ENCODE results near the gene PCDH9.

The PCDH9 gene

DNA sequence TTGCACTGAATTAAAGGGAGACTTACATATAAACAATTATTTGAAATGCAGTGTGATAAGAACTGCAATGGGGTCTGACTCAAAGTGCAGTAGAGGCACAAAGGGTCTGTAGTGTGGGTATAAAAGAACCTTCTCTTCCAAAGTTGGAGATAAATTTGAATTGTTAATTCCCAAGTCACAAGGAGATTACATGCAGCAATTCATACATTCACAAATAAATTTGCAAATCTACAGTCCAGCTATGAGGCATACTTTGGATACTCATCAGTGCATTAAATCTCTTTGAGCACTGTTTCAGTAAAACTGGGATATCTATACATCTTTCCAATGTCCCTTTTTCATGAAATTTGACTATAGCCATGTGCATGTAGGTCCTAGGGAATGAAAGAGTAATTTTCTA is 799.4 kb downstream of the PCDH9 start:
- Histone ChIP-seq H3K4me3 (ENCODE audit: low read depth, low read length) (no peak overlapping the region), H3K9me3 (ENCODE audit: control insufficient read depth, insufficient read depth, low read length) (no peaks in the 10 kb centered on the region), H3K36me3 (ENCODE audit: control insufficient read depth, insufficient read depth, low read length) (no peaks in the 10 kb centered on the region), H3K27me3 (ENCODE audit: control insufficient read depth, insufficient read depth, low read length) (no peaks in the 10 kb centered on the region), H3K4me1 (ENCODE audit: control insufficient read depth, insufficient read depth, low read length) (no peaks in the 10 kb centered on the region), H3K9ac (ENCODE audit: low read depth, low read length) (no peak overlapping the region)

DNA sequence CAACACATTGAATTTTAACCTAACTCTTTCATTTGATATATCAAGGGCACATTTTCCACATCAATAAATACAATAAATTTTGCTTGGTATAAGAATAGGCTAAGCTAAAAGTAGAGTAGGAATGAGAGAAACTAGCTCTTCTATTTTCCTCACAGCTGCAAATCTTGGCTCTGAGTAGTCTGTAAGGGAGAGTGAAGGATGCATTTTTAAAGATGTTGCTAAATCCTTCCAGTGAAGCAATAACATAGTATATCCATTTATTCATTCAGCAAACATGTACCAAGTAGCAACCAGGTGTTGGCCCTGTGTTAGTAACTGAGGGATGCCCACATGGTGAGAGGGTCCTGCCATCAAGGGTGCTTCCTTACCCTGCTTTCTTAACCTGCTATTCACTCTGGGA is 799.9 kb downstream of the PCDH9 start:
- Histone ChIP-seq H3K9me3 (ENCODE audit: control insufficient read depth, insufficient read depth, low read length) (no peaks in the 10 kb centered on the region), H3K36me3 (ENCODE audit: control insufficient read depth, insufficient read depth, low read length) (no peaks in the 10 kb centered on the region), H3K9ac (ENCODE audit: low read depth, low read length) (no peak overlapping the region), H3K4me1 (ENCODE audit: control insufficient read depth, insufficient read depth, low read length) (no peaks in the 10 kb centered on the region), H3K4me3 (ENCODE audit: low read depth, low read length) (no peak overlapping the region), H3K27me3 (ENCODE audit: control insufficient read depth, insufficient read depth, low read length) (no peaks in the 10 kb centered on the region)

DNA sequence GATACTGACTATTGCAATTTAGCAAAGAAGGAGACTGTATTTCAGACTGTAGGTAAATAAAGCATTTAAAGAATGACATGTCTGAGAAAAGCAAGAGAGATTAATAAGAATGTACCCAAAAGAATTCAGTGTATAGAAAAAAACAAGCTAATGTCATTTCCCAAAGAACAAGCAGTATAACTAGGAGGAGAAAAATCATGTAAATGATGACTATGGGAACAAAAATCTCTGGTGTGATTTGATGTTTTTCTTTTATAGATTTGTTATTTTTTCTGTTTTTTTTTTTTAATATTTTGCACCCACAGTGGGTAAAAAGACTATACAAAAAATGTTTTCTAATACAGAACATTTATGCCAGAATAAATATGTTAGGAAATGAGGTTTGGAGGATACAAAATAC is 801.0 kb downstream of the PCDH9 start:
- no peaks in the 10 kb centered on the region for H3K9me3 ChIP-seq (ENCODE audit: control insufficient read depth, insufficient read depth, low read length)
- no peak overlapping the region for H3K9ac ChIP-seq (ENCODE audit: low read depth, low read length)
- H3K4me3 ChIP-seq (ENCODE audit: low read depth, low read length): no peak overlapping the region
- no peaks in the 10 kb centered on the region for H3K27me3 ChIP-seq (ENCODE audit: control insufficient read depth, insufficient read depth, low read length)
- H3K4me1 ChIP-seq (ENCODE audit: control insufficient read depth, insufficient read depth, low read length): no peaks in the 10 kb centered on the region
- H3K36me3 ChIP-seq (ENCODE audit: control insufficient read depth, insufficient read depth, low read length): no peaks in the 10 kb centered on the region

DNA sequence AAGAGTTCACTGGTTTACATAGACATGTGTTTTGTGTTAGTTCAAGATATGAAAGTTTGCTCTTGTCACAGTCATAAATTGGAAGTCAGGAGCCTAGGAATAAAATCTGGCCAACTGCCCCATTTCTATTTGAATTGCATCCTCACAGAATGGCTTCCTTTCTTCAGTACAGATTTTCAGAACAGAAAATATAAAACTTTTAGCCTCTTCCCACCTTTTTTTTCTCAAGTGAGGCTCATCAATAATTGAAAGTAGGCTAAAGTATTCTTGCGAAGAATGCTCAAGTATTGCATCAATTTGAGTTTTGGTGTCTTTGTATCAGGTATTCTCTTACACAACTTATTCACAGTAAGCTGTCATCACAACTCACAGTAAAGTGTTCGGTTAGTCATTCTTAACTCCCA is 802.7 kb downstream of the PCDH9 start:
- no peak overlapping the region for H3K9ac ChIP-seq (ENCODE audit: low read depth, low read length)
- H3K9me3 ChIP-seq (ENCODE audit: control insufficient read depth, insufficient read depth, low read length): no peaks in the 10 kb centered on the region
- H3K36me3 ChIP-seq (ENCODE audit: control insufficient read depth, insufficient read depth, low read length): no peaks in the 10 kb centered on the region
- no peaks in the 10 kb centered on the region for H3K4me1 ChIP-seq (ENCODE audit: control insufficient read depth, insufficient read depth, low read length)
- no peaks in the 10 kb centered on the region for H3K27me3 ChIP-seq (ENCODE audit: control insufficient read depth, insufficient read depth, low read length)
- no peak overlapping the region for H3K4me3 ChIP-seq (ENCODE audit: low read depth, low read length)

DNA sequence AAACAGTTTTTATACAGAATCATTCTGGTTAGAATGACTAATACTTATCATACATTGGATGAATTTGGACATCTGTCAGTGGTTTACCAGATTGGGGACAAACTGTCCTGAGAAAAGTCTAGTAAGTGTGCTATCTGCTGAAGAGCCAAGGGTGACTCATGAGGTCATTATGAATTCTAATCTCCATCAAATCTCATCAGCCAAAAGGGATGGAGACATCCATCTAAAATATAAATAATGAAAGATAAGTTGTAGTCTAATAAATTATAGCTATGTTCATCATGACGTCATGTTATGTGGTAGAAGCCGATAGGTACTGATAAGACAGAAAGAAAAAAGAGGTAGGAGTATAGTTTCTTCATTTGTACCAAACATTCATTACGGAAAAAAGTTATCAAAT is 804.4 kb downstream of the PCDH9 start:
- no peaks in the 10 kb centered on the region for H3K27me3 ChIP-seq (ENCODE audit: control insufficient read depth, insufficient read depth, low read length)
- H3K36me3 ChIP-seq (ENCODE audit: control insufficient read depth, insufficient read depth, low read length): no peaks in the 10 kb centered on the region
- no peaks in the 10 kb centered on the region for H3K4me1 ChIP-seq (ENCODE audit: control insufficient read depth, insufficient read depth, low read length)
- H3K4me3 ChIP-seq (ENCODE audit: low read depth, low read length): no peak overlapping the region
- no peaks in the 10 kb centered on the region for H3K9me3 ChIP-seq (ENCODE audit: control insufficient read depth, insufficient read depth, low read length)
- no peak overlapping the region for H3K9ac ChIP-seq (ENCODE audit: low read depth, low read length)

DNA sequence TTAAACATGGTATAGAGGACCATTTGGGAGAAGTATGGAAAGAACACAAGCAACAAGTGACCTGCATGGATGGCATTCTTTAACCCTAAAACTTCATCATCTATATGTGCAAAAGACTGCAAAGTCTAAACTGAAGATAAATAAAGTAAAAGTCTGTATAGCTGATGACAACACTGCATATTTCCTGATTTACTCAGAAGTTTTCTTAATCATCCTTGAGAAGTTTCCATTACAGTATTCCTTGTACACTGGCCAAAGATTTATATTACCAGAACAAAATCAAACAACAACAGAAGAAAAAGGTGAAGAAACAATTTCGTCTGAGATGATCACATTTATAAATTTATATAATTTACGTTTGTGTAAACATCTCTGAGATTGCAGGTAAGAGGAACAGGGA is 805.7 kb downstream of the PCDH9 start:
- H3K4me1 ChIP-seq (ENCODE audit: control insufficient read depth, insufficient read depth, low read length): no peaks in the 10 kb centered on the region
- no peaks in the 10 kb centered on the region for H3K36me3 ChIP-seq (ENCODE audit: control insufficient read depth, insufficient read depth, low read length)
- no peaks in the 10 kb centered on the region for H3K9me3 ChIP-seq (ENCODE audit: control insufficient read depth, insufficient read depth, low read length)
- H3K4me3 ChIP-seq (ENCODE audit: low read depth, low read length): no peak overlapping the region
- no peak overlapping the region for H3K9ac ChIP-seq (ENCODE audit: low read depth, low read length)
- no peaks in the 10 kb centered on the region for H3K27me3 ChIP-seq (ENCODE audit: control insufficient read depth, insufficient read depth, low read length)

DNA sequence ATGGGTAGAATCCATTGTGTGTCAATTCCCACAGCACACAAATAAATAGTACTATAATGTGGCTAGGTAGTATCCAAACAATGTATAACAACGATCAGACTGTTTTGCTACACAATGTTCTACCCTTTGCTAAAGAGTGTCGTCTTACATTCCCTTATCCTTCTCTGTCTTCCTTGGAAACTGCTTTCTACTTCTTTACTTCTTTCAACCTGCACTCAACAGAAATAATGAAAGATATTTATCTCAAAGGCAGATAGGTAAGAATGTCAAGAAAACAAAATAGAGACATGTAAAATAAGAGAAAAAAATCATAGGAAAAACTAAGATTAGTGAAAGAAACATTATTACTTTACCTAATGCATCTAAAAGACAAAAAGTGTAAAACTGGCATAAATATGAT is 814.7 kb downstream of the PCDH9 start:
- H3K4me3 ChIP-seq (ENCODE audit: low read depth, low read length): no peak overlapping the region
- H3K36me3 ChIP-seq (ENCODE audit: control insufficient read depth, insufficient read depth, low read length): no peaks in the 10 kb centered on the region
- H3K4me1 ChIP-seq (ENCODE audit: control insufficient read depth, insufficient read depth, low read length): no peaks in the 10 kb centered on the region
- H3K9me3 ChIP-seq (ENCODE audit: control insufficient read depth, insufficient read depth, low read length): no peaks in the 10 kb centered on the region
- no peak overlapping the region for H3K9ac ChIP-seq (ENCODE audit: low read depth, low read length)
- no peaks in the 10 kb centered on the region for H3K27me3 ChIP-seq (ENCODE audit: control insufficient read depth, insufficient read depth, low read length)

DNA sequence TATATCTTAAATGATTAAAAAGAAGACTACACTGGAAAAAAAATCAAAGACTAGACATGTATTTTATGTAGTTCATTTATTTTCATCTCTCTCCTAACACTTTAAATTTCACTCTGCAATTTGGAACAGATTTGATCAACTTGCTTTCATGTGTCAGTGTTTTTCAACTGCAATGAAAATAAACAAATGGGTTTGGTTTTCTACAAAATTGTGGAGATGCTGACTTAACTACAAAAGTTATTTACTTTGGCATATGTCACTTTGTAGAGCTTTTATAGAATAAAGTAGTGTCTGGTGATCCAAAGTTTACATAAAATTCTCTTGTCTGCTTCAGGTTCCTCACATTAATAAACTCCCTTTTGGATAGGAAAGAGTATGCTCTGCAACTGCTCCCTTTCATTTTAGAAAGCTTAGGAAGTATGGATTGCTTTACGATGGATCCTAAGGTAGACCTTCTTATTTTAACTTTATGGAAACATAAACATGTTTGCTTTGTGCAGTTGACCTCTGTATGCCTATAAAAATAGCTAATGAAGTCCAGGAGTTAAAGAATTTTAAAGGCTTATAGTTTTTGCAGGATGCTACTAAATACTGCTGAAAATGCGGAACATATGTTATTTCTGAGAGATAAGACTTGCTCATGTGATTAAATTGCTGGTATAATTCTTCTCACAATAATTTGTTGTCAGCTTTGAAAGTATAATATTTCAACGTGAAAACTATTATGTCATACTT is 815.9 kb downstream of the PCDH9 start:
- H3K4me3 ChIP-seq (ENCODE audit: low read depth, low read length): no peak overlapping the region
- no peaks in the 10 kb centered on the region for H3K9me3 ChIP-seq (ENCODE audit: control insufficient read depth, insufficient read depth, low read length)
- H3K27me3 ChIP-seq (ENCODE audit: control insufficient read depth, insufficient read depth, low read length): no peaks in the 10 kb centered on the region

DNA sequence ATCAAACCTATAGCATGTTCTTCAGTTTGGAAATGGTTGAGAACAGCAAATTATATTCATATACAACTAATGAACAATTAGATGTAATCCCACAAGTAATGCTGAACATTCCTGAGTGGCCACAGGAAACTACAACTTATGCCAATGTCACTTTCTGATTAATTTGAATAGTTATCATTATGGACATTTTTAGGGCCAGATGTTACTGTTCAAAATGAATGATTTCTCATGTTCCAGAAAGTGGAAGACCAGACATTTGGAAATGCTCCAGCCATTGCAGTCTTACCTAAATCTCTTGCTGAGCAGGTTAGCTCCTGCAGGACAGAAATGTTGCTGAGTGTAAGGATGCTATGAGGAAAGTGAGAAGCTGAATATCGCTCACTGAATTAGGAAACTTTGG is 819.8 kb downstream of the PCDH9 start:
- Histone ChIP-seq H3K36me3 (ENCODE audit: control insufficient read depth, insufficient read depth, low read length) (no peaks in the 10 kb centered on the region), H3K27me3 (ENCODE audit: control insufficient read depth, insufficient read depth, low read length) (no peaks in the 10 kb centered on the region), H3K4me3 (ENCODE audit: low read depth, low read length) (no peak overlapping the region), H3K4me1 (ENCODE audit: control insufficient read depth, insufficient read depth, low read length) (peaks cover 8% of the 10 kb centered on the region), H3K9ac (ENCODE audit: low read depth, low read length) (no peak overlapping the region), H3K9me3 (ENCODE audit: control insufficient read depth, insufficient read depth, low read length) (no peaks in the 10 kb centered on the region)

More for the DNA sequence above, 815.9 kb downstream of the PCDH9 start:
- Histone ChIP-seq H3K9ac (ENCODE audit: low read depth, low read length) (no peak overlapping the region), H3K4me1 (ENCODE audit: control insufficient read depth, insufficient read depth, low read length) (peaks cover 4% of the 10 kb centered on the region), H3K36me3 (ENCODE audit: control insufficient read depth, insufficient read depth, low read length) (no peaks in the 10 kb centered on the region)

DNA sequence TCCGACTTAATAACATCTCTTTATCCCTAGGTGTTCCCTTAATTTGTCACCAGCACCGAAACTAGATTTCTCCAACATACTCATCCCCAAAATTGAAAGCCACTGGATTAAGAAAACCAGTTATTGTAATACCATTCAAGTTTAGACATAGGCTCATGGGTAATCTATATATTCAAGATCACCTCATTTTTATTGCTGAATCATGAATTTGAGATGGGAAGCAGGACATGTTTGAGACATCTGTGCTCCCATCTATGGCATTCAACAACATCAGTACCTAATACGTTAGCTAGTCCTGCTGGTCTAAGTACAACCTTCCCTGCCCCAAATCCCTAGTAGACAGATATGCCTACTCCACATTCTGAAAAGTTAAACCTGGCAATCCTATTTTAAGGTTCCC is 820.6 kb downstream of the PCDH9 start:
- no peaks in the 10 kb centered on the region for H3K36me3 ChIP-seq (ENCODE audit: control insufficient read depth, insufficient read depth, low read length)
- H3K4me1 ChIP-seq (ENCODE audit: control insufficient read depth, insufficient read depth, low read length): peaks cover 8% of the 10 kb centered on the region
- H3K4me3 ChIP-seq (ENCODE audit: low read depth, low read length): no peak overlapping the region
- no peak overlapping the region for H3K9ac ChIP-seq (ENCODE audit: low read depth, low read length)
- no peaks in the 10 kb centered on the region for H3K9me3 ChIP-seq (ENCODE audit: control insufficient read depth, insufficient read depth, low read length)
- no peaks in the 10 kb centered on the region for H3K27me3 ChIP-seq (ENCODE audit: control insufficient read depth, insufficient read depth, low read length)

DNA sequence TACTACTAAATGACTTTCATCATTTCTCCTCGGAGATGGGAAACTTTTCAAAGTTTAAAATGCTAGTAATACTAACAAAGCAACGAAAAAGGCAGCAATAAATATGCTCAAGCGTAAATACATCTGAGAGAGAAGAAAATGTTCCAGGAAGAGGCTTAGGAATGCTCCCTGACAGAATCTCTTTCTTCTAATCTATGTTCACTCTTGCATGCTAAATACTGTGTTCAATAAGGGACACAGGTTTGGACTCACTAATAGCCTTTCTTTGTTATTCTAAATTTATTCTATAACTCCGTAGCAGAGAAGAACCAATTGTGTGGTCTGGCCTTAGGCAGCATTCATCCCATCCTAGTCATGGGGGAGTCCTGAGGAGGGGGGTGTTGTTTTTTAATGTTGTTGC is 823.0 kb downstream of the PCDH9 start:
- Histone ChIP-seq H3K4me1 (ENCODE audit: control insufficient read depth, insufficient read depth, low read length) (peaks cover 8% of the 10 kb centered on the region), H3K9me3 (ENCODE audit: control insufficient read depth, insufficient read depth, low read length) (no peaks in the 10 kb centered on the region), H3K27me3 (ENCODE audit: control insufficient read depth, insufficient read depth, low read length) (no peaks in the 10 kb centered on the region), H3K36me3 (ENCODE audit: control insufficient read depth, insufficient read depth, low read length) (no peaks in the 10 kb centered on the region), H3K4me3 (ENCODE audit: low read depth, low read length) (no peak overlapping the region), H3K9ac (ENCODE audit: low read depth, low read length) (no peak overlapping the region)

DNA sequence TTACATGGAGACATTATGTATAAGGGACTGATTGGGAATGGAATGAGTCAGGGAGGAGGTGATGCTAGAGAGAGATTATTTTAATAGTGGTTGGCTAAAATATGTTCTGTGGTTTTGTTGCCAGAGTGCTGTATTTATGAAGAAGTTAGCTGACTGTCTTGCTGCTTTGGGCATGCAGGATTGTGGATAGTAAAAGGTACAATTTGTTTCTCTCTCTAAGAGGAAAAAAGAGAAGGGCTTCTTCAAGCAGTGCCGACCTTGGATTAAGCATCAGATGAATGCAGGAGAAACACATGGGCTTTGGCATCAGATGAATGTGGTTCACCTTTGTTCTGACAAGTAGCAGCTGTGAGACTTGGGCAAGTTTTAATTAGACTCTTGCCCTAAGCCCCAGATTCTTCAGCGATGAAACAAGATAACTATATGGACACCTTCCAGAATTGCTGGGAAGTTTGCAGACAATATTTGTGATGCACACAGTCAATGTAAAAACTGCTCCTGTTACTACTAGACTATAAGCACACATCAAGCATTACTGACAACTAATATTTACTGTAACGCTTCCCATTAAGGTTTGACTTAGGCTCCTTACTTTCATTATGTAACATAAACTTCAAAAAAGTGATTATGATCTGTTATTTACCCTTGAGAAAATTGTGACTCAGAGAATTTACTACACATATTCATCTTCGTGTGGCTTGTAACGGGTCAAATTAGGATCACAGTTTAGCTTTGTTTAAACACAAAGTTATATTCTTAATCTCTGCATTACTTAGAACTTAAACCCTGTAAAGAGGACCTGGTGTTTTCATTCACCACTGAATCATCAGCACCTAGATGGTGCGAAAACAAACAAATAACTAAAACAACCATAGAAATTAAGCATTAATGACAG is 824.0 kb downstream of the PCDH9 start:
- Histone ChIP-seq H3K9ac (ENCODE audit: low read depth, low read length) (no peak overlapping the region), H3K36me3 (ENCODE audit: control insufficient read depth, insufficient read depth, low read length) (no peaks in the 10 kb centered on the region), H3K4me1 (ENCODE audit: control insufficient read depth, insufficient read depth, low read length) (peaks cover 8% of the 10 kb centered on the region), H3K27me3 (ENCODE audit: control insufficient read depth, insufficient read depth, low read length) (no peaks in the 10 kb centered on the region), H3K9me3 (ENCODE audit: control insufficient read depth, insufficient read depth, low read length) (no peaks in the 10 kb centered on the region), H3K4me3 (ENCODE audit: low read depth, low read length) (no peak overlapping the region)
